ENCODE measurements around the gene GORAB.

GORAB gene

GRCh38 chr1:170593173-170594011, 61.4 kb downstream of the GORAB start:
- DNase-seq = no peak

- DNase-seq = no peak
These were observed 62.2 kb downstream of the GORAB start for GRCh38 chr1:170594066-170594626.

DNA sequence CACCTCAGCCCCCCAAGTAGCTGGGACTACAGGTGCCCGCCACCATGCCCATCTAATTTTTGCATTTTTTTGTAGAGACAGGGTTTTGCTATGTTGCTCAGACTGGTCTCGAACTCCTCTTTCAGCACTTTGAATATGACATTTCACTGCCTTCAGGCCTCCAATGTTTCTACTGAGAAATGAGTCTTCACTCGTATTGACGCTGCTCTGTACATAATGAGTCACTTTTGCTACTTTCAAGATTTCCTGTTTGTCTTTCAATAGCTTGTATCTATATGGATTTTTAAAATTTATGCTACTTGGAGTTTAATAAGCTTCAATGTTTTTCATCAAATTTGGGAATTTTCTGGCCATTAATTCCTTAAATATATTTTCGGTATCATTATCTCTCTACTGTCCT, 64.7 kb downstream of the GORAB start:
- no peak for DNase-seq

DNA sequence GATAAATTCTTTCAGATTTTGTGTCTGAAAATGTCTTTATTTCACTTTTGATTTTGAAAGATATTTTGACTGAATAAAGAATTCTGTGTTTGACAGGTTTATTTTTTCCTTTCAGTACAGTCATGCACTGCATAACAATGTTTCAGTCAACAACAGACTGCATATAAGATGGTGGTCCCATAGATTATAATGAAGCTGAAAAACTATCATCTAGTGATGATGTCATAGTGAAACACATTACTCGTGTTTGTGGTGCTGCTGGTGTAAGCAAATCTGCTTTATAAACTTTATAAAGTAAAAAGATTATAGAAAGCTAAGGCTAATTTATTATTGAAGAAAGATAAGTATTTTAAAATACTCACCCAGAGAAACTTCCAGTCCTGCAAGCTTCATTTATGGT, 66.7 kb downstream of the GORAB start:
- no peak for DNase-seq

- no peak for DNase-seq
These were observed 67.1 kb downstream of the GORAB start for GRCh38 chr1:170599033-170599432.

- DNase-seq = no peak
These were observed 69.9 kb downstream of the GORAB start for GRCh38 chr1:170601866-170602265.

All from COR-L47 (cell line).